Measurements from ENCODE around the gene SNCB. TPM values are rescaled to one million over a fixed set of nuclear protein-coding genes. Genes with fewer than 3 reads are reported as not detected.

Gene SNCB
- total and polyA plus RNA-seq, 11 donors = 0.23 TPM; not detected in 10

GRCh38 chr5:176642675-176643490, 12.5 kb upstream of the SNCB start:
- H3K27me3 ChIP-seq = no peaks in the 10 kb centered on the region
- H3K4me1 ChIP-seq = peaks cover 0 to 19% (median 7%) of the 10 kb centered on the region in 12 donors
- no peak for TF ChIP-seq CTCF (IDR thresholded peaks at IDR 0.05)
- TF ChIP-seq POLR2A (IDR thresholded peaks at IDR 0.05) = no peak
- H3K36me3 ChIP-seq = no peaks in the 10 kb centered on the region
- no peaks in the 10 kb centered on the region for H3K9me3 ChIP-seq
- H3K27ac ChIP-seq = no peak overlapping the region
- DNase-seq (peak in 1 of 5 donors; percentile 18), ATAC-seq (no peak)
- 54 to 76% (median 64%) methylated on average over 11 to 15 of the region's 15 CpGs for WGBS, 4 donors
- intact Hi-C loops (cut with DNase I) = loop anchor here in 6 of 10 donors (5.0 to 10.0 kb wide), 3 partner anchors 66 to 278 kb away; partner anchors contain the start of genes ARL10 (in 1 of the 6) and KIAA1191 (in 1 of the 6)
- no peak overlapping the region for H3K4me3 ChIP-seq

GRCh38 chr5:176640616-176641015, 10.3 kb upstream of the SNCB start:
- Histone ChIP-seq H3K27ac (peak overlapping the region in 1 of 12 donors; percentile 12), H3K4me3 (no peak overlapping the region), H3K9me3 (no peaks in the 10 kb centered on the region), H3K27me3 (peaks cover 0 to under 1% (median 0%) of the 10 kb centered on the region in 9 donors), H3K36me3 (no peaks in the 10 kb centered on the region), H3K4me1 (peaks cover 0 to 11% (median 0%) of the 10 kb centered on the region in 12 donors)
- ATAC-seq (no peak), DNase-seq (peak in 1 of 5 donors; percentile 13)
- 81 to 84% (median 83%) methylated on average over 4 of the region's 4 CpGs for WGBS, 4 donors
- TF ChIP-seq CTCF (IDR thresholded peaks at IDR 0.05) = no peak
- no peak for TF ChIP-seq POLR2A (IDR thresholded peaks at IDR 0.05)
- intact Hi-C loops (cut with DNase I) = loop anchor here in 6 of 10 donors (5.0 to 10.0 kb wide), 3 partner anchors 63 to 276 kb away; partner anchors contain the start of genes ARL10 (in 1 of the 6) and KIAA1191 (in 1 of the 6)

GRCh38 chr5:176639981-176640380, 9.6 kb upstream of the SNCB start:
- peak; percentile 60 to 88 (median 68) for DNase-seq
- Histone ChIP-seq H3K4me1 (peaks cover 0 to 11% (median 0%) of the 10 kb centered on the region in 12 donors), H3K36me3 (no peaks in the 10 kb centered on the region), H3K9me3 (no peaks in the 10 kb centered on the region), H3K27me3 (peaks cover 0 to 7% (median 0%) of the 10 kb centered on the region in 9 donors), H3K27ac (peak overlapping the region in 1 of 12 donors; percentile 12), H3K4me3 (no peak overlapping the region)
- TF ChIP-seq POLR2A (IDR thresholded peaks at IDR 0.05) (no peak), CTCF (IDR thresholded peaks at IDR 0.05) (no peak)
- WGBS, 4 donors = 10 to 28% (median 19%) methylated on average over 4 of the region's 4 CpGs
- intact Hi-C loops (cut with DNase I) = loop anchor here in 6 of 10 donors (5.0 to 10.0 kb wide), 3 partner anchors 63 to 275 kb away; partner anchors contain the start of genes ARL10 (in 1 of the 6) and KIAA1191 (in 1 of the 6)
- peak; percentile 76 to 97 (median 81) for ATAC-seq

GRCh38 chr5:176639208-176639607, 8.9 kb upstream of the SNCB start:
- WGBS, 4 donors = 37 to 57% (median 47%) methylated on average over 2 to 4 of the region's 4 CpGs
- TF ChIP-seq CTCF (IDR thresholded peaks at IDR 0.05) (no peak), POLR2A (IDR thresholded peaks at IDR 0.05) (no peak)
- peaks cover 0 to 12% (median 0%) of the 10 kb centered on the region in 9 donors for H3K27me3 ChIP-seq
- no peak overlapping the region for H3K27ac ChIP-seq
- no peak for ATAC-seq
- intact Hi-C loops (cut with DNase I) = no loop called here
- no peak overlapping the region for H3K4me3 ChIP-seq
- H3K4me1 ChIP-seq = peaks cover 0 to 11% (median 0%) of the 10 kb centered on the region in 12 donors
- peak in 1 of 5 donors; percentile 12 for DNase-seq
- H3K9me3 ChIP-seq = no peaks in the 10 kb centered on the region
- no peaks in the 10 kb centered on the region for H3K36me3 ChIP-seq
